H1 (cell line): ENCODE measurements around the gene ZNF804B.

Source experiments
- POLR2AphosphoS5 ChIP-seq: IDR thresholded peaks from 2 replicates; pipeline ENCODE4 v1.6.1; 2011; ENCODE audit warnings: low read depth, low read length
- RAD21 ChIP-seq, 2 experiments: IDR thresholded peaks in 1 of 2; conservative IDR thresholded peaks in 1 of 2; 2 replicates each; pipeline ENCODE4 v1.6.1; 2011; ENCODE audit warnings: low read depth in 2 of 2, low read length in 2 of 2, improper control_type of control experiment in 1 of 2, inconsistent platforms in 1 of 2, mild to moderate bottlenecking in 1 of 2, moderate library complexity in 1 of 2
- TF ChIP-seq, protein P1 (sequence below), 3 experiments: IDR thresholded peaks; 1 replicate in 2 of 3; 2 replicates in 1 of 3; pipeline versions ENCODE4 v1.5.1 to v1.6.1; 2011; ENCODE audit warnings: low read length in 3 of 3, mild to moderate bottlenecking in 3 of 3, inconsistent platforms in 2 of 3, low read depth in 1 of 3, moderate library complexity in 1 of 3; ENCODE audit not compliant: insufficient read depth in 1 of 3; ENCODE audit errors: control extremely low read depth in 1 of 3

DNA sequence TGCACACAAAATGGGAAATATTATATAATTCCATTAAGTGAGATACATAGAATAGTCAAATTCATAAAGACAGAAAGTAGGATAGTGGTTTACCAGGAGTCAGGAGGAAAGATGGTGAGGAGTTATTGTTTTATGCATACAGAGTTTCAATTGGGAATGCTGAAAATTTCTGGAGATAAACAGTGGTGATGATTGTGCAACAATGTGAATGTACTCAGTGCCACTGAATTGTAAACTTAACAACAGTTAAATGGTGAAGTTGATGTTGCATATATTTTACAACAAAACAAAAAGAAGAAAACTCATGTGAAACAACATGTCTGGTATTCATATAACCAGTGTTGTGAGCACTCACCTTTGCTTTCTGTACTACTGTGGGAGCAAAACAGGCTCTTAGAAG lies 204.9 kb downstream of the ZNF804B start:
- TF ChIP-seq RAD21 (IDR thresholded peaks at IDR 0.05 in 1 of 2, conservative IDR thresholded peaks at IDR 0.05 in 1 of 2; ENCODE audit: low read depth in 2 of 2, low read length in 2 of 2): no peak
- TF ChIP-seq, protein P1, sequence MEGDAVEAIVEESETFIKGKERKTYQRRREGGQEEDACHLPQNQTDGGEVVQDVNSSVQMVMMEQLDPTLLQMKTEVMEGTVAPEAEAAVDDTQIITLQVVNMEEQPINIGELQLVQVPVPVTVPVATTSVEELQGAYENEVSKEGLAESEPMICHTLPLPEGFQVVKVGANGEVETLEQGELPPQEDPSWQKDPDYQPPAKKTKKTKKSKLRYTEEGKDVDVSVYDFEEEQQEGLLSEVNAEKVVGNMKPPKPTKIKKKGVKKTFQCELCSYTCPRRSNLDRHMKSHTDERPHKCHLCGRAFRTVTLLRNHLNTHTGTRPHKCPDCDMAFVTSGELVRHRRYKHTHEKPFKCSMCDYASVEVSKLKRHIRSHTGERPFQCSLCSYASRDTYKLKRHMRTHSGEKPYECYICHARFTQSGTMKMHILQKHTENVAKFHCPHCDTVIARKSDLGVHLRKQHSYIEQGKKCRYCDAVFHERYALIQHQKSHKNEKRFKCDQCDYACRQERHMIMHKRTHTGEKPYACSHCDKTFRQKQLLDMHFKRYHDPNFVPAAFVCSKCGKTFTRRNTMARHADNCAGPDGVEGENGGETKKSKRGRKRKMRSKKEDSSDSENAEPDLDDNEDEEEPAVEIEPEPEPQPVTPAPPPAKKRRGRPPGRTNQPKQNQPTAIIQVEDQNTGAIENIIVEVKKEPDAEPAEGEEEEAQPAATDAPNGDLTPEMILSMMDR (IDR thresholded peaks at IDR 0.05; ENCODE audit: control extremely low read depth in 1 of 3, insufficient read depth in 1 of 3, low read depth in 1 of 3, low read length in 3 of 3): no peak
- TF ChIP-seq POLR2AphosphoS5: no peak
